ENCODE data around the gene TMEM212.

Gene TMEM212

GRCh38 chr3:171862392-171862791 lies 19.2 kb downstream of the TMEM212 start:
- no peak for DNase-seq

DNA sequence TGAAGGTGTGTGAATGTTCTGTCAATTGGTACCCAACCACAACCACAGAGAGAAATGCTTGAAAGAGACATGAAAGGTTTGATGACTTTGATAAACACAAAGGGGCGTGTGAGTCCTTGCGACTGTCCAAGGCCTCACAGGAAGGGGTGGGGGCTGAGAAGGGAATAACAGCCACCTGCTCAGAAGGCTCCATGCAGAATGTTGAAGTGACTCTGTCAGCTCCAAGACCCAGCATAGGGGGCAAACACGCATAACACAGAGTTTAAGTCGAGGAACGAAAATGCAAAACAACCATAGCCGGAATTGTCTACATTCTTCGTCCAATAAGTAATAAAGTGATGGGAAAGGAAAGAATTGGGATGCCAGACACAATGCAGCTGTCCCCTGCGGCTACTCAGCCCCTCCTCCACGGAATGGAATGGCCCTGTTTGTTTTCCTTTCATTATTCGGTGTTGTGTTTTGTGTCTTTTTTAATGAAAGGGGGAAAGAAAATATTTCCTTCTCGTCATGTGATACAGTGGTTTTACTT lies 19.9 kb downstream of the TMEM212 start:
- DNase-seq, result no peak

DNA sequence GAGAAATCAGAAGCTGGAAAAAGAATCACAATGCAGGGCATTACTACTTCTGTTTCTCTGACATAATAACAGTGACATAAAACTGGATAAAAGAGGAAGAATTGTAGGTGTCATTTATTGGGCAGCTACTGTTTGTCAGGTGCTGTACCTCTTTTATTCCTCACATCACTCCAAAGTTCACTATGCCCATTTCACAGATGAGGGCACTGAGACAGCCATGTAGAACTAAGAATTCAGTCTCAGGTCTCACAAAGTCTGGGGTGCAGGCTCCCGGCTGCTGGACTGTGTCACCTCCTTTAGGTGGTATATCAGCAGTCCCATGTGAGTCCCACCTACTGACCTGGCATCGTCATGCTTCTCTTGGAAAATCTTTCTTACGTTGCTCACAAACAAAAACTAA lies 20.8 kb downstream of the TMEM212 start:
- DNase-seq, result no peak

DNA sequence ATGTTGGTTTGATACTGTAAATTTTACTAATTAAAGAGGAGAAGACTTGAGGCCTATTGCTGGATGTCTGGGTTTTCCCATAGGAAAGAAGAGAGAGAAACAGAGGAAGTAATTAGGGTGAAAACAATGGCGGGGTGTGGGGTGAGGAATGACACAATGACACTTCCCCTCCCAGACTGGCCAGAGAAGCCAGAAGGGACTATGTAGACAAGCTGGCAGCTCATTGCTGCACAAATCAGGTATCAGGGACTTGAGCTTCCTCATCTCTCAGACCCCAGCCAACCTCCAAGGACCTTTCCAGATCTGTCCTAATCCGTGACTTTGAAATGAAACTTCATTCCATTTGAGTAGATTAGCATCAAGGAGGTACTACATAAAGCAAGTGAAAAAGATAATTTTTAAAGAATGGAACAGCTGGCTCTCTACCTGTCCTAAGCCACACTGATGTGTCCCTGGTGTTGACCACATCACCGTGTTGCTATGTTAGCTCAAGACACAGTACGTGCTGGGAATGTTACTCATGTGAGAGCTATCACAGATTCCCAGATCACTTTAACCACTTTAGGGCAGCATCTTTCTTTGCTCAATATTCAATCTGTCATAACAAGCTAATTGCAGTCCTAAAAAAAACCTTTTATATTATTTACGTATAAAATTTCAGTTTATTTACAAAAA lies 22.2 kb downstream of the TMEM212 start:
- no peak for DNase-seq

DNA sequence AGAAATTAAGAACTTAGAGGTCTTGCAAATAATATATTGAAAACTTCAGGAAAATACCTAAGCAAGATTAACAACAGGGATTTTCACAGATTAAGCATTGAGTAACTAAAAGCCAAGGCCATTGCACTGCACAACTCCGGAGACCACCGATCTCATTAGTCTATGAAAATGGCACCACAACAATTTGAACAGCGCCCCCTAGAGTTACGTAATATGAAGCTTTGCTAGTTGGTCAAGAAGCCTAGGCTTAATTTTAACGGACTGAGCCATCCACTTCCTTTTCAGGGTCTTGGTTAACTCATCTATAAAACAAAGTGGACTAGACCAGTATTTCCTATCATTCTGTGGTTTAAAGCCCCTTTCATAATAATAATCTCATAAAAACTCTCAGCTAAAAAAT lies 24.8 kb downstream of the TMEM212 start:
- DNase-seq, result no peak

GRCh38 chr3:171871392-171872274 lies 28.5 kb downstream of the TMEM212 start:
- DNase-seq, result no peak

GRCh38 chr3:171873580-171873979 lies 30.4 kb downstream of the TMEM212 start:
- no peak for DNase-seq

DNA sequence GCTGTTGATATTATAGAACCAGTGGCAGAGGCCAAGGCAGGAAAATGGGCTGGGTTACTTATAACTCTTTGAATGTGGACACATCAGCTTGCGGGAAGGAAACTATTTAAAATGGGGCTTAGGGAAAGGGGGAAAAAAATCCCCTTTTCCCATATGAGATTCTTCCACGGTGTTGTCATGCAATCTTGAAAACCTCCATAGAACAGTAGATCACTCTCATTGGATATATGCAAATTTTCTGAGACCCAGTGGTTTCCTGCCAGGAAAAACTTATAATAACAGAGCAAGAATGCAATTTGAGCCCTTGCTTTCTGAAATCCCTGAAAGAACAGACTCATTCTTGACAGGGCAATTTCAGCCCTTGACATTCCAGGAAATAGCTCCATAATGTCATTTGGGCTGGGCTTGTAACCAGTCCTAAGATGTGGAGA lies 31.1 kb downstream of the TMEM212 start:
- no peak for DNase-seq

- no peak for DNase-seq
Measured at GRCh38 chr3:171874879-171875278, 31.7 kb downstream of the TMEM212 start.

- DNase-seq, result no peak
Measured at GRCh38 chr3:171875923-171876412, 32.8 kb downstream of the TMEM212 start.

DNA sequence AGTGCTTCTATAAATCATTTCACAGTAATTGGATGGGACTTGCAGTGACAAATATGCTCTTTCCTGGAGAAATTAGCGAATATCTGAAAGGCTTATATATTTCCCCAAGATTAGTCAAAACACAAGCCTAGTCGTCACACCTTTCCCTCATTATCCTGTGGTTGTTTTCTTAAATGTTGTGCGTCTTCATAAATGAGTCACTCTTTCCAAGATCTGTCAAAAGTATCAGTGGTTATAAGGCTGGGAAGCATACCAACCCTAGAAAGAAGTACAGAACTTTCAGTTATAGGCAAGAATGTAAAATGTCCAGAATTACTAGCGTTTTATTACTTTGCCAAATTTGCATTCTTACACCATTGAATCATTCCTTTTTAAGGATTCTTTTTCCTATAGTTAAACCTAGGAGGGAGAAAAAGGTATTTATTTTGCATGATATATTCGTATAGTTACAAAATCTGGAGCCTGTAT lies 33.6 kb downstream of the TMEM212 start:
- DNase-seq, result peak; percentile 51

DNA sequence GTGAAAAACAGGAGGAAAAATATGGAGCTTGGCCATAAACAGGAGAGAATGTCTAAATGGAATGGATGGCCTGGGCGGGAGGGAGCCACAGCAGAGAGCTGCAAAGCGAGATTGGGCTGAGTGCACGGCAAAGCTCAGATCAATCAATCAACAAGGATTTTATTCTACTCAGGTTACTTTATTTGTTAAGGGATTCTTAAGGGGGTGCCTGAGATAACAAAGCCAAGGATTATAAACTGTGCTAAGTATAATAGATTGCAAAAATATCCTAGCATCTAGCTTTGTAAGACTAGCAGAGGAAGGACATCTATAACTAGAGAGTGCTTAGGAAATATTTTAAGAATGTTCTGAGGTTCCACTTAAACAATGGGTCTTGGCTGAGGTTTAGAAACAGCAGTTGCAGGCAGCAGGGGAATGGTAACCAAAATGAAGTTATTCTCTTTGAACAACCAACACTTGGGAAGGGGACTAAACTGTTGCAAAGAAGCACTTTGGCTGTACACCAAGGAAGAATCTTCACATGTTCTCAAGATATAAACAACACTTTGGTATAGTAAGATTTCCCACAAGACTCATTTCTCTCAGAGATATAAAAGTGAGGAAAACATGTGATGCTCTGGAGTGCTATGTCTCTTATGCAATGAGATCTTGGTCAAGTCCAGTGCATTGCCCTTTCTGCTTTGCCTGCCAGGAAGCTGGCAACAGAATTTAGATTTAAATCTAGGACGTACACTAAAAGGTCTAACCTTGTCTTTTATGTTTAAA lies 35.5 kb downstream of the TMEM212 start:
- no peak for DNase-seq

DNA sequence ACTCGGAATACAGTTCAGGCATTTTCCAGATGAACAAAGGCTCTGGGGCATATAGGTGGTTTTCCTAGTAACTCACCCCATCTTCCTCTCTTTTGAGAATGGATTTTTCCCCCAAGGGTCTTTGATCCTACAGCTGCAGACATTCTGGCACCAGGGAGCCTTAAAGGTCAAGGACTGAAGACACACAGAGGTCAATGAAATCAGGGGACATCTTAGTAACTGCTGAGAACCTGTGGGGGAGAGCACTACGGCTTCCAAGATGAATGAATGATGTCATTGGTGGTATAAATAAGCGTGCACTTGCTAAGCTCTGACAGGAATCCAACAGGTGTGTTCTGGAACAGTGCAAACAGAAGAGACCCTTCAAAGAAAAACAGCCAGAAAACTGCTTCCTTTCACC lies 36.3 kb downstream of the TMEM212 start:
- DNase-seq, result no peak

GRCh38 chr3:171880101-171880870 lies 37.1 kb downstream of the TMEM212 start:
- no peak for DNase-seq

DNA sequence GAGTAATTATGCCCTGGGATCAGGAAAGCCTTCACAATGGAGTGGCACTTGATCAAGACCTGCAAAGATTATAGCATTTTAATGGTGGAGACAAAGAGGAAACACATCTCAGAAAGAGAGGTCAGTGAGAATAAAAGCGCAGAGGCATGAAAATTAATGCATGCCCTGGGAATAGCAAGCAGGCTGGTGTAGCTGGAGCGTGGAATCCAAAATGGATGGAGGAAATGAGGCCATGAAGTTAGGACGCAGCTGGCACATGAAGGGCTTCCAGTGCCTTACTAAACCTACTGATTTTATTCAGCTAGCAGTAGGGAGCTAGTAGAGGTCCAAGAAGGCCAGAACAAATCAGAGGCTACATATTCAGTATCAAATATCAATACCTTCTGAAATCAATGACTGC lies 38.1 kb downstream of the TMEM212 start:
- DNase-seq, result no peak

DNA sequence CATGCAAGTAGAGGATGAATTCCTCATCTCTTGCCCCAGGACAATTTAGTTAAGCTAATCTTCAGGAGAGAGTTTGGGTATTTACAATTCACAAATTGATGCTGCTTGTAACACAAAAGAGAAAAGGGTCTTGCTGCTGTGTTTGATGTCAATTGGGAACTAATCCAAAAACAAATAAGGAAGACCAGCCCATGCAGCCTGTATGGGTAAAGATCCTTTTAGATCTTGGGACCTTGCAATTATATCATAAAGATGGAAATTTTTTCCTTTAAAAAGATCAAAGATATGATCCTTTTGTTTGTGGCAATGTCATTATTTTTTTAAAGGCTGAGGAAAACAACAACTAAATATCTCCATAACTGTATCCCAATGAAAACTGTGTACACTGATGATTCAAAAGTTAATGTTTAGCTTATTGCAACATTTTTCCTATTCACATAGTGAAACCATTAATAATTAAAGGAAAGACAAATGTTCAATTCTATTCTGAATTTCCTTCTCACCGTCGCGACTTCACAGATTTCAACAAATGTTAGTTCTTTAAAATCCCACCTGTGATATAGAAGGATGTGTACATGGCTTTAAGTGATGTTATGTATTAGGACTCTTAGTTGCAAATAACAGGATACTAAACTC lies 40.2 kb downstream of the TMEM212 start:
- no peak for DNase-seq

GRCh38 chr3:171883893-171884279 lies 40.7 kb downstream of the TMEM212 start:
- no peak for DNase-seq

- no peak for DNase-seq
Measured at GRCh38 chr3:171888466-171888865, 45.3 kb downstream of the TMEM212 start.

GRCh38 chr3:171890398-171890797 lies 47.2 kb downstream of the TMEM212 start:
- DNase-seq, result no peak

- DNase-seq, result no peak
Measured at GRCh38 chr3:171892457-171892856, 49.3 kb downstream of the TMEM212 start.

DNA sequence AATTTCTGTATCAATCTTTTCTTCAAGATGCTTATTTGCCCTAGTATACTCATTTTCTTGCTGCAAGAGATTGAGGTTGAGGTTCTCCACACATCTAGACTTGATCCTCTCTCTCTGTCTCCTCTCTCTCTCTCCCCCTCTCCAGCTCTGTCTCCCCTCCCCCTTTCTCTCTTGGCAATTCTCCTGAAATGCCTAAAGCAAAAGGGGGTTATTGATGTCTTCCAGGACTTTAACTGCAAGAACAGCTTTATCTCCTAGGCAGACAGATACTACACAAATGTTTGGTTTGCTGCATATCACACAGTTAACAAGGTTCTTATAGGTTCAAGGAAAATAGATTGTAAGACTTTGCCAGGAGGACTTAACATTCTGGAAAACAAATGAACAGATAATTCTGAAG lies 52.1 kb downstream of the TMEM212 start:
- no peak for DNase-seq

DNA sequence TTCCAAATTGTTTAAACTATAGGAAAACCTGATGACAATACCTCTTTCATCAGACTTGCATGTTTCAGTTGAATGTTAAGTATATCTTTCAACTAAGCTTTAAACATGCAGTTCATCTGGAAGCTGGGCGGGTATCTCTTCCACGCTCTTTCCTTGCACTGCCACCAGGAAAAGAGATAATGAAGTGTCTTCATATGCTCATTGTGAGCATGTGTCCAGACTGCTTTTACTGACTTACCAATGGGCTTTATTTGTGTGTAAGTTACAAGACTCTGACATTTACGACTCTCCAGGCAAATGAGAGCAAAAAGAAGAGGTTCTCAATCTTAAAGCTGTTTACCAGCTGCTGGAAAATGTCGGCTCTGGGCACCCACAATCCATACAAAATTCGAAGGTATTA lies 52.8 kb downstream of the TMEM212 start:
- no peak for DNase-seq

All from activated CD4-positive, alpha-beta T cell treated with anti-CD3 and anti-CD28 coated beads, Interleukin-2, Interleukin-6, amounts not matched to agents 100 ng/mL and 50 ng/mL, durations not matched to agents 16 hours and 8 hours (primary cell).